Activated CD8-positive, alpha-beta memory T cell treated with anti-CD3 and anti-CD28 coated beads, Interleukin-2, amount 50 U/mL, for 1 hour (primary cell): ENCODE data around the gene ZNF283.
"Not testable (repeated sequence)": the region's sequence is repeated elsewhere in the genome, so short reads cannot be mapped to it uniquely, and the experiment has no call there.

Experiments used
- DNase-seq: peaks from one replicate; pipeline ENCODE4 v3.0.0-alpha.2; 2020; ENCODE audit errors: extremely low read depth

ZNF283 gene

DNA sequence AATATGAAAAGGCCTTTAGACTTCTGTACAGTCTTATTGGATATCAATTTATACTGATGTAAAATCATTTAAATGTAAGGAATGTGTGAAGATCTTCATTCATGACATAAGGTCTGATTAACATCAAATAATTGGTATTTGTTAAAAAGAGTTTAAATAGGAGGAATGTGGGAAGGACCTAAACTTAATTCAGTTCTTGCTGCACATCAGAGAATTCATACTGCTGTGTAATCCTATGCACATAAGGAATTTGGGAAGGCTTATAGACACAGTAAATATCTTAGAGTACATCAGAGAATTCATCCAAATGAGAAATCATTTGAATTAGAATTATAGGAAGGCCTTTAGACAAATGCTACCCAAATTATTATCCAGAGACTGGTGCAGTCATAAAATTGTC is 21.7 kb downstream of the ZNF283 start:
- DNase-seq = no peak

DNA sequence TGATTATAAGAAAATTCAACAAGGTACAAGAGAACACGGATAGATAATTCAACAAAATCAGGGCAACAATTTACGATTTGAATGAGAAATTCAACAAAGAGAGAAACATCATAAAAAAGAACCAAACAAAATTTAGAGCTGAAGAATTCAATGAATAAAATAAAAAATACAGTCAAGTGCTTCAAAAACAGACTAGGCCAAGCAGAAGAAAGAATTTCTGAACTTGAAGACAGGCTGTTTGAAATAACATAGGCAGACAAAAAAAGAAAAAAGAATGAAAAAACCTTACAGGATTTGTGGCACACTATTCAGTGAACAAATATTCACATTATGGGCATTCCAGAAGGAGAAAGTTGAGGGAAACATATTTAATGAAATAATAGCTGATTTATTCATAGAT is 31.1 kb downstream of the ZNF283 start:
- no peak for DNase-seq

DNA sequence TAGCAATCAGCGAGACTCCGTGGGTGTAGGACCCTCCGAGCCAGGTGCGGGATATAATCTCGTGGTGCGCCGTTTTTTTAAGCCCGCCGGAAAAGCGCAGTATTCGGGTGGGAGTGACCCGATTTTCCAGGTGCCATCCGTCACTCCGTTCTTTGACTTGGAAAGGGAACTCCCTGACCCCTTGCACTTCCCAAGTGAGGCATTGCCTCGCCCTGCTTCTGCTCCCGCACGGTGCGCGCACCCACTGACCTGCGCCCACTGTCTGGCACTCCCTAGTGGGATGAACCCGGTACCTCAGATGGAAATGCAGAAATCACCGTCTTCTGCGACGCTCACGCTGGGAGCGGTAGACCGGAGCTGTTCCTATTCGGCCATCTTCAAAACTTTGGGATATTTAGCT is 39.8 kb downstream of the ZNF283 start:
- not testable (repeated sequence) for DNase-seq

GRCh38 chr19:43872547-43873336 is 45.6 kb downstream of the ZNF283 start:
- no peak for DNase-seq

- no peak for DNase-seq
Measured at GRCh38 chr19:43880483-43880882, 53.4 kb downstream of the ZNF283 start.

- DNase-seq = no peak
Measured at GRCh38 chr19:43883864-43884263, 56.7 kb downstream of the ZNF283 start, which contains the start of gene ZNF404. Gene ZNF404 (minus strand): TSS chr19:43883964.

DNA sequence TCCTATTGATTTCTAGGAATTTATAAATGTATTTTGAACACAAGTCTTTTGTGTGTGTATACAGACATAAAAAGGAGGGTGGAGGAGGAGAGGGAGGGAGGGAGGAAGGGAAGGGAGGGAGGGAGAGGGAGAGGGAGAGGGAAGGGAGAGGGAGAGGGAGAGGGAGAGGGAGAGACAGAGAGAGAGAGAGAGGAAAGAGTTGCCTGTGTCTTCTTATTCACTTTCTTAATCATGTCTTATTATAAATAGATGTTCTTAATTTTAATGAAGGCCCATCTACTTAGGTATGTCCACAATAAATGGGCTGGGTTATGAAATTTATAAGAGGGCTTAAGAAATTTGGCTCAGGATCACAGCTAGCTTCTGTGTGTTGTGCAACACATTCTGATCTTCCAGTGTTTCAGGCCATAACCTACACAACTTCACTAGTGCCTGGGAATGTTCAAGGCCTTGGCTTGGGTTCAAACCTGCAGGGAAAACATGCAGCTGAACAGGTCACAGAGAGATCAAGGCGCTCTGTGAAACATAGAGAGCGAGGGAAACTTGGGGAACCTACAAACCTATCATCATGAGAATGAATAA is 68.7 kb downstream of the ZNF283 start:
- no peak for DNase-seq
